Lower leg skin (tissue), 4 donors: Measurements from ENCODE around the gene CBX2. TPM values are rescaled to one million over a fixed set of nuclear protein-coding genes. Genes with fewer than 3 reads are reported as not detected.

Experiments used
- DNase-seq, 2 donors: peaks; one replicate each; pipeline ENCODE4 v3.0.0-alpha.2; 2019; ENCODE audit warnings: low spot score in 2 of 2
- H3K4me3 ChIP-seq: fragments of 200-600 bp; sonication (generic); 2 replicates; pipeline ENCODE4 v1.5.1; 2017; ENCODE audit warnings: mild to moderate bottlenecking, low read depth; ENCODE audit not compliant: poor library complexity, severe bottlenecking
- POLR2A ChIP-seq, 2 donors: fragments of 450-650 bp; IDR thresholded peaks; one replicate each; pipeline ENCODE4 v1.6.1; 2016 to 2017; ENCODE audit warnings: antibody characterized with exemption in 2 of 2, mild to moderate bottlenecking in 1 of 2, moderate library complexity in 1 of 2
- WGBS, 2 donors: methylation state at CpG; one replicate each; pipeline ENCODE4 v1.1.5; 2018; 5-methylcytosine and 5-hydroxymethylcytosine counted together
- intact Hi-C: fragments of 100-400 bp; cut with DNase I; formaldehyde crosslinking; loops from one replicate; pipeline ENCODE4 v1.15.0; 2023; ENCODE audit warnings: low total_unique reads
- total RNA-seq, 4 donors: library from RNA; depleted of rRNA; stranded (reverse); fragments of >200 nt; gene quantifications; one replicate each; pipeline ENCODE4 v1.1.0, GENCODE V29; 2016
- TF ChIP-seq, protein P1 (sequence below), 3 donors: fragments of 450-650 bp; IDR thresholded peaks; one replicate each; pipeline ENCODE4 v1.5.1; 2016; ENCODE audit warnings: antibody characterized with exemption in 3 of 3, mild to moderate bottlenecking in 3 of 3, moderate library complexity in 2 of 3

CBX2 gene
- total RNA-seq, 4 donors from 2014 or later = 1.9 to 3.8 (median 3.1) TPM

DNA sequence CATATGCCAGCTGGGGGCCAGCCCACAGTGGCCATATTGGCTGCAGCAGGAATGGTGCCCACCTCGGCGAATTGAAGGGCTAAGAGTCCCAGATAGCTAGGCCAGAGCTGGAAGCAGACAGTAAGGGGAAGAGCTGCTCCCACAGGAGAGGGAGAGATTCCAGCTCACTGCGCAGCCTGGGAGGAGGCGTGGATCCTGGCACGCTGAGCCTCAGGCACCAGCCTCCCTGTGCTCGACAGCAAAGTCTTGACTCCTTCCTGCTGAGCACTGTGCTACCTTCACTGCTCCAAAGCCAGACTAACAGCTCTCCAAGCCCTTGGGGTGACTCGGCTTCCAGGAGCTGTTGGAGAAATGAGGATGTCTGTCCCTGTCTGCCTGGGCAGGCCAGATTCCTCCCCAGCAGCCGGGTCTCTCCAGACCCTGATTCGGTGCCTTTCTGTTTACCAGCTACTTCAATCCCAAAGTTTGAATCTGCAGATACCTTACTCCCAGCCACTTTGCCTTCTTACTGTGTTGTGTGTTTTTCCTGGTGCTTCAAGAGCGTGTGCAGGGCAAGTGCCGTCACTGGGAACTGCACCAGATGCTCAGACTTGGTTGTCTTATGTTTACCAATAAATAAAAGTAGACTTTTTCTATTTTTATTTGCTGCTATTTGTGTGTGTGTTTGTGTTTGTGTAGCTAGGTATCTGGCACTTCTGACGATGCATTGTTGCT, 9.1 kb downstream of the CBX2 start:
- intact Hi-C loops = no loop called here

DNA sequence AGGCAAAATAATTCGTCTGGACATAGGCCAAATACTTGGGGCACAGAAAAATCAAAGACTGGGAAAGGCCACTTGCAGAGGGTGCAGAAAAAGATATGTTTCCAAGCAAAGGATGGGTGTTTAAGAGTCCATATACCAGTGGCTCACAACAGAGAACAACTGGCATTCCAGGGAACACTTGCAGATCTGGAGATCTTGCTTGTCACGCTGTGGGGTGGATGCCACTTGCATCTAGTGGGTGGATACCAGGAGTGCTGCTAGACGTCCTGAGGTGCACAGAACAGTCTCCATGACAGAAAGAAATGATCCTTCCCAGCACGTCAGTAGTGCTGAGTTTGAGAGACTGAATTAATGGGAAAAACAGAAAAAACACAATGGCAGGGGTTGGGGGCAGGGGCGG, 10.5 kb downstream of the CBX2 start:
- intact Hi-C loops = no loop called here
- TF ChIP-seq, protein P1, sequence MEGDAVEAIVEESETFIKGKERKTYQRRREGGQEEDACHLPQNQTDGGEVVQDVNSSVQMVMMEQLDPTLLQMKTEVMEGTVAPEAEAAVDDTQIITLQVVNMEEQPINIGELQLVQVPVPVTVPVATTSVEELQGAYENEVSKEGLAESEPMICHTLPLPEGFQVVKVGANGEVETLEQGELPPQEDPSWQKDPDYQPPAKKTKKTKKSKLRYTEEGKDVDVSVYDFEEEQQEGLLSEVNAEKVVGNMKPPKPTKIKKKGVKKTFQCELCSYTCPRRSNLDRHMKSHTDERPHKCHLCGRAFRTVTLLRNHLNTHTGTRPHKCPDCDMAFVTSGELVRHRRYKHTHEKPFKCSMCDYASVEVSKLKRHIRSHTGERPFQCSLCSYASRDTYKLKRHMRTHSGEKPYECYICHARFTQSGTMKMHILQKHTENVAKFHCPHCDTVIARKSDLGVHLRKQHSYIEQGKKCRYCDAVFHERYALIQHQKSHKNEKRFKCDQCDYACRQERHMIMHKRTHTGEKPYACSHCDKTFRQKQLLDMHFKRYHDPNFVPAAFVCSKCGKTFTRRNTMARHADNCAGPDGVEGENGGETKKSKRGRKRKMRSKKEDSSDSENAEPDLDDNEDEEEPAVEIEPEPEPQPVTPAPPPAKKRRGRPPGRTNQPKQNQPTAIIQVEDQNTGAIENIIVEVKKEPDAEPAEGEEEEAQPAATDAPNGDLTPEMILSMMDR (IDR thresholded peaks at IDR 0.05) = no peak
- no peak for TF ChIP-seq POLR2A (IDR thresholded peaks at IDR 0.05)
- no peak for DNase-seq
- WGBS, 2 donors = 71 to 79% methylated on average over 5 of the region's 5 CpGs
- H3K4me3 ChIP-seq = no peak overlapping the region

More for the DNA sequence above, 9.1 kb downstream of the CBX2 start:
- DNase-seq = no peak
- no peak overlapping the region for H3K4me3 ChIP-seq
- TF ChIP-seq, protein P1 (IDR thresholded peaks at IDR 0.05) = no peak
- TF ChIP-seq POLR2A (IDR thresholded peaks at IDR 0.05) = no peak
- WGBS, 2 donors = 54 to 71% methylated on average over 10 to 12 of the region's 12 CpGs

DNA sequence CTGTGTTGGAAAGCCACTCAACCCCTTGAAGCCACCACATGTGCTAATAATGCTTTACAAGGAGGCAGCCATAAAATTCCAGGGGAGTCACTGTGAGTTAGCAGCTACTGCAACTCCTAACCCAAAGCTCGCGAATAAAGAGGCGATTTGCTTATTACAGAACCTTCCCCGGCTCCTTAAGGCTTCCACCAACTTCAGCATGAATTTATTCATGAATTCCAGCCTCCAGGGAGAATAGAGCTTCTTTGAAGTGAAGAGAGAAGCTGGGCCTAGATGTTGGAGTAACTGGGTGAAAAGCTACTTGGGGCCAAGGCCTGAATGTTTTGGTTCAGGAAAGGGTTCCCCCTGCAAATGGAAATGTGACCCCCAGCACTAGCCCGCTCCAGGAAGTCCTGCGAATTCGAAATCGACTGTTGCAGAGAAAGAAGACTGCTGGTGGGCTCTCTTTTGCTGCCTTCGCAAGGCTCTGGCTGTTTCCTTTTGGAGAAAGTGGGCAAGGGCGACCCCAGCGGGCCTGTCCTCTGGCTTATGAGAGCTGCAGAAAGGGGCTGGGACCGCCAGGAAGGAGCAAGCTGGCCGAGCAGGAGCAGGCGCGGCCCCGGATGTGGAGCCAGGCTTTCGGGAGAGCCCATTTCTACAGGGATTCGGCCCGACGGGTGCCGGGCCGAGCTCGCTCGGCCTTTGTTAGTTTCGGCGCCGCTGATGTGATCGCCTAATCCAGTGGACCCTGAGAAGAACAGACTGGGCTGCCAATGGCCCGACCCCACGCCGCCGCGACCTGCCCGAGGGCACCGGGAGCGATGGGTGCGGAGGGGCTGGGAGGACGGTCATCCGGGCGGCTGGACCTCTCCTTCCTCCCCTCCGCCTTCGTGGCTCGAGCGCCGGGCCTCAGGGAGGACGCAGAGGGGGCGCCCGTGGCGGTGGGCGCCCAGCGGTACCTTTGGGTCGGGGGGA, 11.3 kb downstream of the CBX2 start:
- intact Hi-C loops = no loop called here
- no peak for TF ChIP-seq POLR2A (IDR thresholded peaks at IDR 0.05)
- TF ChIP-seq, protein P1 (IDR thresholded peaks at IDR 0.05) = no peak
- WGBS, 2 donors = 44 to 47% methylated on average over 37 to 42 of the region's 52 CpGs
- no peak overlapping the region for H3K4me3 ChIP-seq
- no peak for DNase-seq

DNA sequence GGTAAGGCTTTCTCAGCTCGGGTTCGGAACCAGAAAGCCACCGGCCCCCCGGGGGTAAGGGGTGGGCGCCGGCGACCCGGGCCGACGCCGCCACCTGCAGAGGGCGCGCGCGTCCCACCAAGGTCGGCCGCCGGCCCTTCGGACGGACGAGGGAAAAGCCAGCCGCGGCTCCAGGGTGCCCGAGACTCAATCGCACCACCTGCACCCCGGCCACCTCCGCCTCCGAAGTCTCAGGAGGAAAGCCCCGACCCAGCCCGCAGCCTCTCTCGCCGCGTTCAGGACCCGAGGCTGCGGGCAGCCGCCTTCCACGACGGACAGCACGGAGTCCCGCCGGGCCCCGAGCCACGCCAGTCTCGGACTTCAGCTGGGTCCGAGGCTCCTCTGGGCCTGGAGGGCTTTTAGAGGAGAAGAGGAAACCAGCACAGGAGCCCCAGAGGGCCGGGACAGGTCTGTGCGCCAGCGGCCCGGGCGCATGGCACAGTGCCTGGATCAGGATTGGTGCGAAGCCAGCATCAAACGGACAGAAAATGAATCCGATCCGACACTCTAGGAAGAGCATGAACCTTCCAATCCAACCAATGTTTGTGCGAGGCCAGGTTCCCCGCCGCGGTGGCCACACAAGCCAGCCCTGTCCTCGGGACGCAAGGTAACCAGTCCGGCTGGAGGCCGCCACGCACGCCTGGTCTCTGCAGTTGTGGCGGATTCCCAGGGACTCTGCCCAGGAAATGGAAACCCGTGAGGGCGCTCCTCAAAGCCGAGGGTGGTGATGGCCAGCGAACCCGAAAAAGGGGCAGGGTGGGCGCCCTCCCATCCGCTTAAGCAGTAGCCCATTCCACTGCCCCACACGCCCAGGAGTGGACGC, 12.2 kb downstream of the CBX2 start:
- intact Hi-C loops = no loop called here
- 5 to 9% methylated on average over 33 to 56 of the region's 74 CpGs for WGBS, 2 donors
- H3K4me3 ChIP-seq = no peak overlapping the region
- DNase-seq = no peak
- no peak for TF ChIP-seq POLR2A (IDR thresholded peaks at IDR 0.05)
- TF ChIP-seq, protein P1 (IDR thresholded peaks at IDR 0.05) = no peak
